Pancreas (tissue), 10 donors: ENCODE measurements around the gene NUB1. TPM values are rescaled to one million over a fixed set of nuclear protein-coding genes. Genes with fewer than 3 reads are reported as not detected.
A peak's percentile ranks its signal among the peaks of the same experiment; 100 is the strongest.

Source experiments
- ATAC-seq, 4 donors: fragments of 200-7000 bp; cut with Tn5 transposase; one replicate each; pipeline versions ENCODE4 v1.8.0 to v1.9.1; 2020; ENCODE audit warnings: mild to moderate bottlenecking in 4 of 4, moderate library complexity in 4 of 4
- DNase-seq, 6 donors: peaks; one replicate each; pipeline ENCODE4 v3.0.0-alpha.2; 2020
- FAIRE-seq: peaks from 2 replicates; lab custom pipeline; 2012; peaks lifted over from hg19 to GRCh38; lab: Jason Lieb, UNC
- H3K27ac ChIP-seq, 4 donors: fragments of 200-600 bp; sonication (generic); 1 replicate in 3 of 4; 2 replicates in 1 of 4; pipeline versions ENCODE4 v1.5.0 to v1.8.0; 2020
- H3K27me3 ChIP-seq, 4 donors: fragments of 200-600 bp; one replicate each; pipeline ENCODE4 v1.8.0; 2021
- H3K36me3 ChIP-seq, 3 donors: fragments of 200-600 bp; sonication (generic) in 1 of 3; one replicate each; pipeline versions ENCODE4 v1.5.0 to v1.8.0; 2020 to 2021
- H3K4me1 ChIP-seq, 3 donors: fragments of 200-600 bp; one replicate each; pipeline ENCODE4 v1.8.0; 2021
- H3K4me3 ChIP-seq, 4 donors: fragments of 200-600 bp; sonication (generic) in 2 of 4; one replicate each; pipeline versions ENCODE4 v1.5.0 to v1.8.0; 2020 to 2021
- H3K9me3 ChIP-seq, 4 donors: fragments of 200-600 bp; one replicate each; pipeline ENCODE4 v1.8.0; 2021
- WGBS, 2 donors: extraction: QIAGEN DNeasy Blood & Tissue Kit; methylation state at CpG; one replicate each; pipeline ENCODE4 v1.1.7; 2013; 5-methylcytosine and 5-hydroxymethylcytosine counted together
- intact Hi-C, 3 donors: fragments of 100-400 bp; cut with DNase I; formaldehyde crosslinking; loops; one replicate each; pipeline versions ENCODE4 v1.11.1 to v1.14.2; 2022
- polyA plus RNA-seq, 2 donors: library from polyadenylated mRNA; stranded (reverse); fragments of 200-250 nt; gene quantifications; one replicate each; pipeline ENCODE4 v1.2.3, GENCODE V29; 2013
- total RNA-seq, 6 donors: library from RNA; stranded (reverse); fragmentation: NEBNext Ultra II Directional in 4 of 6; extraction: Animal tissue kit (Norgen Biotek cat#: 25700) in 4 of 6; gene quantifications; one replicate each; pipeline versions ENCODE4 v1.2.1 to v1.2.4, GENCODE V29; 2021 to 2023
- TF ChIP-seq, protein P1 (sequence below), 4 donors: fragments of 200-600 bp; sonication (generic) in 3 of 4; IDR thresholded peaks; one replicate each; pipeline versions ENCODE4 v1.5.0 to v1.8.0; 2021; ENCODE audit warnings: antibody characterized with exemption in 4 of 4
- donor health status: healthy with polysubstance abuse.
- donor health status: DM: no; HTN: no; CAD: no; lungs with moderate emphysema.
- donor health status: DM: no; HTN: no; CAD: no.
- donor health status: control.
- donor health status: control.
- donor health status: Bipolar disorder and iron deficiency.
- donor health status: DM: yes; HTN: yes; CAD: no.
- donor health status: DM: no; HTN: no; CAD: no.
- donor health status: DM: no; HTN: no; CAD: no.
- donor health status: DM: yes; HTN: yes; CAD: no.

Gene NUB1
- total and polyA plus RNA-seq, 8 donors, result 19.5 to 30.6 (median 23.8) TPM

DNA sequence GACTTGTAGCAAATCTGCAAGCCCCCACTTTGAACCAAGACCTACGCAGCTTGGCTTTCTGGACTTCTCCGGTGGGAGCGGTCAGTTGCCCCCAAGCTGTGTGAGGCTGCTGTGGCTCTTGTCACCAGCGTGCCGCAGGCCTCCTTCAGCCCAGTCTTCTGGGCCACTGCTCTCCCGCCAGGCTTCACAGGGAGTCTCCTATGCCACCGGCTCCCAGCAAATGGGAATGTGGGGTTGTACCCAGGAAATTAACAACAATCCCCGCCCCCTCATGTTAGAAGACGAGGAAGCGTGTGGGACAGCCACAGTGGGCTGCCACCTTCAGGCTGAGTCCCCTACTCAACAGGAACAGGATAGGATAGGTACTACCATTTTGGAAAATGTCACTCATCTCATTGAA, 64.0 kb downstream of the NUB1 start:
- Histone ChIP-seq H3K4me3 (no peak overlapping the region), H3K27me3 (peaks cover 0 to 5% (median 2%) of the 10 kb centered on the region in 4 donors), H3K36me3 (no peaks in the 10 kb centered on the region), H3K4me1 (peaks cover 0 to 6% (median 0%) of the 10 kb centered on the region in 3 donors), H3K27ac (no peak overlapping the region), H3K9me3 (no peaks in the 10 kb centered on the region)
- 88 to 91% methylated on average over 10 of the region's 10 CpGs for WGBS, 2 donors
- intact Hi-C loops, result no loop called here
- TF ChIP-seq, protein P1, sequence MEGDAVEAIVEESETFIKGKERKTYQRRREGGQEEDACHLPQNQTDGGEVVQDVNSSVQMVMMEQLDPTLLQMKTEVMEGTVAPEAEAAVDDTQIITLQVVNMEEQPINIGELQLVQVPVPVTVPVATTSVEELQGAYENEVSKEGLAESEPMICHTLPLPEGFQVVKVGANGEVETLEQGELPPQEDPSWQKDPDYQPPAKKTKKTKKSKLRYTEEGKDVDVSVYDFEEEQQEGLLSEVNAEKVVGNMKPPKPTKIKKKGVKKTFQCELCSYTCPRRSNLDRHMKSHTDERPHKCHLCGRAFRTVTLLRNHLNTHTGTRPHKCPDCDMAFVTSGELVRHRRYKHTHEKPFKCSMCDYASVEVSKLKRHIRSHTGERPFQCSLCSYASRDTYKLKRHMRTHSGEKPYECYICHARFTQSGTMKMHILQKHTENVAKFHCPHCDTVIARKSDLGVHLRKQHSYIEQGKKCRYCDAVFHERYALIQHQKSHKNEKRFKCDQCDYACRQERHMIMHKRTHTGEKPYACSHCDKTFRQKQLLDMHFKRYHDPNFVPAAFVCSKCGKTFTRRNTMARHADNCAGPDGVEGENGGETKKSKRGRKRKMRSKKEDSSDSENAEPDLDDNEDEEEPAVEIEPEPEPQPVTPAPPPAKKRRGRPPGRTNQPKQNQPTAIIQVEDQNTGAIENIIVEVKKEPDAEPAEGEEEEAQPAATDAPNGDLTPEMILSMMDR (IDR thresholded peaks at IDR 0.05), result no peak
- ATAC-seq (no peak), FAIRE-seq (no peak), DNase-seq (no peak)

DNA sequence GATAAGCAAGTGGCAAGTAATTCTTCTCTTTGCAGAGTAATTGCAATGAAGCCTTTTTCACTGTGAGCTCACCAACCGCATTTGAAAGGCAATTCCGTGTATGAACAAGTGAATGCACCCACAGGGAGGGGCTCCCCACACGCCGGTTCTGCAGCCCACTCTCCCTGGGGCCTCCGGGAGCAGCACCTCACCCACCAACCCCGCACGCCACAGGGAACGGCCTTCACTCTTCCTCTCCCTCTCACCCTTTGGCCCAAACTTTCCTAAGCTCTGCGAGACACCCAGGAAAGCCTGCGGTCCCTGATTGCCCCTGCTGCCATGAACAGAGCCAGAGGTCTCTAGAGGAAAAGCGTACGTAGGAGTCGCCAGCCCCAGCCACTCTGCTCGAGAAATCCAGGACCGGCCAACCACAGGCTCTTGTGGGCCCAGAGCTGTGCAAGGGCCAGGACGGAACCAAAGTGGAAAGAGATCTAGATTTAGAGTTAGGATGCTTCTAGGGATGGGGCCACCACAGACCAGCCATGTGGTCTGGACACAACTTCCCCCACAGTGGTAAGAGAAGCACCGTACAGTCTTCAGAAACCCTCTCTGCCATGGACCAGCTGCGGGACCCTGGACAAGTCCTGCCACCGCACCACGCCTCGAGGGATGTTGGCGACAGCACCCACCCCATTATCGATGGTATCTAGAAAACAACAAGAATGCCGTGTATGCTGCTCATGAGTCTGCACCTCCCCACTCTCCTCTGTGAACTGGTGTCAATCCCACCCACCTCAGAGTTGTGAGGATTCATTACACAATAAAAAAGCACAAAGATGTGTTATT, 64.7 kb downstream of the NUB1 start:
- no peaks in the 10 kb centered on the region for H3K9me3 ChIP-seq
- no peak overlapping the region for H3K4me3 ChIP-seq
- H3K36me3 ChIP-seq, result no peaks in the 10 kb centered on the region
- intact Hi-C loops, result no loop called here
- WGBS, 2 donors, result 89 to 92% methylated on average over 24 of the region's 24 CpGs
- ATAC-seq (no peak), FAIRE-seq (no peak), DNase-seq (no peak)
- H3K27ac ChIP-seq, result no peak overlapping the region
- TF ChIP-seq, protein P1 (IDR thresholded peaks at IDR 0.05), result no peak
- peaks cover 0 to 5% (median 2%) of the 10 kb centered on the region in 4 donors for H3K27me3 ChIP-seq
- peaks cover 0 to 6% (median 0%) of the 10 kb centered on the region in 3 donors for H3K4me1 ChIP-seq

DNA sequence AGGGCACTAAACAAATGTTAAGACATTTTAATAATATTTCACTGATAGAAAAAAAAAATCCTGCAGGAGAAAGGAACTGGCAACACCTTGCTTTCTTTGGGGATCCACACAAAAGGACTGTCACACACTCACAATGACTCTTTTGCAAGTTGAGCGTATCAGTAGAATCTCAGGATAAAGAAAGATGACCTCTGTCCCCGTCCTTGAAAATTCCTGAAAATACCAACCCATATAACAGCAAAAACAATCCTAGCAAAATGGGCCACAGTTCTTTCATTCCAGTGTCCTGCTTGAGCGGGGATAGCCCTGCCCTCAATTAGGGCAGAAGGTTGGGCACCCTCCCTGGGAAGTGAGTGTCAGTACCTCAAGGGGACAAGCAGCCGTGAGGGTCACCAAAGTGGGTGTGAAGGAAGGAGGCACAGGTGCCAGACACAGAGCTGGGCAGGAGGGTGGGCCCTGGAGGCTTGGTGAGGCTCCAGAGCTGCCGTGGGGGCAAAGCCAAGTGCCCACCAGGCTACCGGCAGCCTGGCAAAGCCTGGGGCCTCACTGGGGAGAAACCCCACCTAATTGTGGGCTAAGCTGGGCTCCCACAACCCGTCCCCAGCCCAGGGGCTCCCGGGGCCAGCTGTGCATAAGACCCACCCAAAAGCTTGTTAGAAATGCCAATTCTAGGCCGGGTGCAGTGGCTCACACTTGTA, 65.4 kb downstream of the NUB1 start:
- Histone ChIP-seq H3K9me3 (no peaks in the 10 kb centered on the region), H3K36me3 (no peaks in the 10 kb centered on the region), H3K27ac (no peak overlapping the region), H3K27me3 (peaks cover 0 to 5% (median 2%) of the 10 kb centered on the region in 4 donors), H3K4me3 (no peak overlapping the region), H3K4me1 (peaks cover 0 to 6% (median 0%) of the 10 kb centered on the region in 3 donors)
- FAIRE-seq (no peak), DNase-seq (no peak), ATAC-seq (no peak)
- intact Hi-C loops, result no loop called here
- 84 to 89% methylated on average over 9 of the region's 9 CpGs for WGBS, 2 donors
- TF ChIP-seq, protein P1 (IDR thresholded peaks at IDR 0.05), result no peak

DNA sequence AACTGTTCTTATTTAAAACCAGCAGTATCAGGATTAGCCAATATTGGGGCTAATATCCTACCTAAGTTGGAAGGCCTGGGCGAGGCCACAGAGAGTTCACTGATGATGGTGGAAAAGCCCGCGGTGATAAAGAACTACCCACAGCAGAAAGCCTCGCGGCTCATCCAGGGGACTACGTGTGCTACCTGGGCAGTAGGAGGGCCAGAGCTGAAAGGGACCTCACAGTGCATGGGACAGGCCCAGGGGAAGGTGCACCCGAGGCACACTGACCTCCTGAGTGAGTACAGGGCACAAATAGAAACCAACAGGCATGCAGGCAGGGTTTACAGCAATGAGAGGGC, 66.9 kb downstream of the NUB1 start:
- H3K27ac ChIP-seq, result no peak overlapping the region
- H3K36me3 ChIP-seq, result no peaks in the 10 kb centered on the region
- H3K27me3 ChIP-seq, result peaks cover 0 to 5% (median 2%) of the 10 kb centered on the region in 4 donors
- DNase-seq (peak in 1 of 6 donors; percentile 8), ATAC-seq (no peak), FAIRE-seq (no peak)
- no peak overlapping the region for H3K4me3 ChIP-seq
- TF ChIP-seq, protein P1 (IDR thresholded peaks at IDR 0.05), result no peak
- WGBS, 2 donors, result 85 to 89% methylated on average over 7 of the region's 7 CpGs
- H3K4me1 ChIP-seq, result peaks cover 0 to 6% (median 0%) of the 10 kb centered on the region in 3 donors
- intact Hi-C loops, result no loop called here
- H3K9me3 ChIP-seq, result no peaks in the 10 kb centered on the region
